Mammary epithelial cell (primary cell): ENCODE measurements around the gene WAC.

ENCODE experiments used
- CTCF ChIP-seq, 2 donors: IDR thresholded peaks in 1 of 2; conservative IDR thresholded peaks in 1 of 2; 2 replicates each; pipeline ENCODE4 v1.5.1; 2011 to 2012; ENCODE audit warnings: inconsistent platforms in 2 of 2, low read length in 2 of 2, mild to moderate bottlenecking in 2 of 2, control low read depth in 1 of 2, low read depth in 1 of 2; ENCODE audit not compliant: insufficient read depth in 1 of 2; ENCODE audit errors: extremely low read depth in 1 of 2
- EZH2 ChIP-seq: IDR thresholded peaks from 2 replicates; pipeline ENCODE4 v1.6.1; 2012; ENCODE audit warnings: low read length, inconsistent platforms, borderline replicate concordance

DNA sequence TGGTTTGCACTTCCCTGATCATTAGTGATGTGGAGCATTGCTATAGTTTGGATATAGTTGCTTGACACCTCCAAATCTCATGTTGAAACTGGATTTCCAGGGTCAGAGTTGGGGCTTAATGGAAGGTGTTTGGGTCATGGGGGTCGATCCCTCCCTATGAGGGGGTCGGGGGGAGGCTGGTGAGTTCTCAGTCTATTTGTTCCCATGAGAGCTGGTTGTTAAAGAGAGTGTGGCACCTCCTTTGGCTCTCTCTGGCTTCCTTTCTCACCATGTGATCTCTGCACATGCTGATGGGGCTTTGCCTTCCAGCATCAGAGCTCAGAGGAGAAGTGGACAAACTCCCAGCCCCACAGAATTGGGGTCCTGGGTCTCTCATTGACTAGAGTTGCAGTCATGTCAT, 107.6 kb downstream of the WAC start:
- TF ChIP-seq CTCF (conservative IDR thresholded peaks at IDR 0.05 in 1 of 2, IDR thresholded peaks at IDR 0.05 in 1 of 2; ENCODE audit: extremely low read depth in 1 of 2, insufficient read depth in 1 of 2, low read depth in 1 of 2, low read length in 2 of 2) = no peak
- TF ChIP-seq EZH2 = no peak
